ENCODE data around the gene HEXB.

Gene HEXB

GRCh38 chr5:74761241-74761640 is 76.2 kb downstream of the HEXB start:
- no peak for DNase-seq

GRCh38 chr5:74762599-74762998 is 77.6 kb downstream of the HEXB start:
- no peak for DNase-seq

- DNase-seq: no peak
Observed at GRCh38 chr5:74763504-74763903, 78.5 kb downstream of the HEXB start.

GRCh38 chr5:74765201-74765600 is 80.2 kb downstream of the HEXB start:
- no peak for DNase-seq

GRCh38 chr5:74765929-74766328 is 80.9 kb downstream of the HEXB start:
- DNase-seq: no peak

GRCh38 chr5:74766418-74766848 is 81.4 kb downstream of the HEXB start:
- DNase-seq: no peak

- peak; percentile 65 for DNase-seq
Observed at GRCh38 chr5:74766849-74767578, 82.0 kb downstream of the HEXB start, which contains the start of the genes GFM2 and NSA2. GFM2 (minus strand) TSS chr5:74767117; CDS start chr5:74763742, 3,375 bp downstream. NSA2 (plus strand) TSS chr5:74767249; CDS start chr5:74767361, 112 bp downstream.

GRCh38 chr5:74767579-74767913 is 82.5 kb downstream of the HEXB start:
- no peak for DNase-seq
